ENCODE measurements around the gene RAD54L2. TPM values are rescaled to one million over a fixed set of nuclear protein-coding genes. Genes with fewer than 3 reads are reported as not detected.

RAD54L2 gene
- total RNA-seq, 1 experiment from 2014 or later, result 22.6 TPM

- no peak overlapping the region for H3K4me2 ChIP-seq
- no peak overlapping the region for H3K4me3 ChIP-seq
- CTCF ChIA-PET, result no interaction called here
- no peaks in the 10 kb centered on the region for H3F3A ChIP-seq (ENCODE audit: insufficient read depth, low read depth)
- H4K20me1 ChIP-seq (ENCODE audit: insufficient read depth), result no peaks in the 10 kb centered on the region; the same call in 1 of the 2 replicates
- no TSS peak for BruUV-seq (replicated peaks)
- no peak overlapping the region for H3K27ac ChIP-seq
- no peak for DNase-seq
- POLR2A ChIA-PET (ENCODE audit: unreplicated experiment), result no interaction called here
- H3K36me3 ChIP-seq (ENCODE audit: low read depth), result no peaks in the 10 kb centered on the region
- H3K27me3 ChIP-seq (ENCODE audit: insufficient read depth, low read depth), result no peaks in the 10 kb centered on the region
- H3K9me3 ChIP-seq (ENCODE audit: insufficient read depth, low read depth), result no peaks in the 10 kb centered on the region
- H3K4me1 ChIP-seq (replicated peaks; ENCODE audit: insufficient read depth), result no peaks in the 10 kb centered on the region
- H2AFZ ChIP-seq, result no peak overlapping the region
- intact Hi-C loops (cut with micrococcal nuclease; ENCODE audit: unreplicated experiment), result no loop called here
- no peaks in the 10 kb centered on the region for H3K9me2 ChIP-seq (ENCODE audit: insufficient read depth)
- H3K79me2 ChIP-seq (ENCODE audit: low read depth), result no peaks in the 10 kb centered on the region
- TF ChIP-seq EZH2 (IDR thresholded peaks at IDR 0.05; ENCODE audit: low read depth) (no peak), CTCF (conservative IDR thresholded peaks at IDR 0.05) (no peak)
Observed at GRCh38 chr3:51580418-51580817, 41.9 kb downstream of the RAD54L2 start.

GRCh38 chr3:51581524-51581923 lies 43.0 kb downstream of the RAD54L2 start:
- H4K20me1 ChIP-seq (ENCODE audit: insufficient read depth), result no peaks in the 10 kb centered on the region; the same call in 1 of the 2 replicates
- no peaks in the 10 kb centered on the region for H3K27me3 ChIP-seq (ENCODE audit: insufficient read depth, low read depth)
- H3K9me3 ChIP-seq (ENCODE audit: insufficient read depth, low read depth), result no peaks in the 10 kb centered on the region
- H3K9me2 ChIP-seq (ENCODE audit: insufficient read depth), result no peaks in the 10 kb centered on the region
- TF ChIP-seq EZH2 (IDR thresholded peaks at IDR 0.05; ENCODE audit: low read depth) (no peak), CTCF (conservative IDR thresholded peaks at IDR 0.05) (no peak)
- no peak overlapping the region for H3K4me3 ChIP-seq
- H2AFZ ChIP-seq, result no peak overlapping the region
- no peak for DNase-seq
- no peak overlapping the region for H3K27ac ChIP-seq
- H3F3A ChIP-seq (ENCODE audit: insufficient read depth, low read depth), result no peaks in the 10 kb centered on the region
- H3K4me2 ChIP-seq, result no peak overlapping the region
- ChIA-PET CTCF (no interaction called here), POLR2A (ENCODE audit: unreplicated experiment) (interaction anchor here (0.5 kb wide), 1 partner anchor 82 kb away, joined by 3 read pairs; no protein-coding TSS in a partner anchor)
- no peaks in the 10 kb centered on the region for H3K4me1 ChIP-seq (replicated peaks; ENCODE audit: insufficient read depth)
- intact Hi-C loops (cut with micrococcal nuclease; ENCODE audit: unreplicated experiment), result no loop called here
- BruUV-seq (replicated peaks), result no TSS peak
- H3K79me2 ChIP-seq (ENCODE audit: low read depth), result no peaks in the 10 kb centered on the region
- no peaks in the 10 kb centered on the region for H3K36me3 ChIP-seq (ENCODE audit: low read depth)

- Histone ChIP-seq H3K79me2 (ENCODE audit: low read depth) (no peaks in the 10 kb centered on the region), H2AFZ (no peak overlapping the region), H3F3A (ENCODE audit: insufficient read depth, low read depth) (no peaks in the 10 kb centered on the region), H3K4me3 (no peak overlapping the region), H3K9me2 (ENCODE audit: insufficient read depth) (no peaks in the 10 kb centered on the region), H4K20me1 (ENCODE audit: insufficient read depth) (no peaks in the 10 kb centered on the region; the same call in 1 of the 2 replicates), H3K27me3 (ENCODE audit: insufficient read depth, low read depth) (no peaks in the 10 kb centered on the region), H3K9me3 (ENCODE audit: insufficient read depth, low read depth) (no peaks in the 10 kb centered on the region), H3K4me1 (replicated peaks; ENCODE audit: insufficient read depth) (no peaks in the 10 kb centered on the region), H3K27ac (no peak overlapping the region), H3K4me2 (no peak overlapping the region), H3K36me3 (ENCODE audit: low read depth) (no peaks in the 10 kb centered on the region)
- BruUV-seq (replicated peaks), result no TSS peak
- TF ChIP-seq EZH2 (IDR thresholded peaks at IDR 0.05; ENCODE audit: low read depth) (no peak), CTCF (conservative IDR thresholded peaks at IDR 0.05) (no peak)
- no peak for DNase-seq
- CTCF ChIA-PET, result no interaction called here
- POLR2A ChIA-PET (ENCODE audit: unreplicated experiment), result no interaction called here
- intact Hi-C loops (cut with micrococcal nuclease; ENCODE audit: unreplicated experiment), result no loop called here
Observed at GRCh38 chr3:51585197-51585596, 46.7 kb downstream of the RAD54L2 start.
